GM21737 (cell line): ENCODE data around the gene TSPEAR.

Experiments
- ATAC-seq: cut with Tn5 transposase; IDR thresholded peaks from one replicate; pipeline ENCODE4 v1.9.1; 2021; ENCODE audit warnings: mild to moderate bottlenecking, moderate library complexity; ENCODE audit not compliant: unreplicated experiment

The TSPEAR gene

DNA sequence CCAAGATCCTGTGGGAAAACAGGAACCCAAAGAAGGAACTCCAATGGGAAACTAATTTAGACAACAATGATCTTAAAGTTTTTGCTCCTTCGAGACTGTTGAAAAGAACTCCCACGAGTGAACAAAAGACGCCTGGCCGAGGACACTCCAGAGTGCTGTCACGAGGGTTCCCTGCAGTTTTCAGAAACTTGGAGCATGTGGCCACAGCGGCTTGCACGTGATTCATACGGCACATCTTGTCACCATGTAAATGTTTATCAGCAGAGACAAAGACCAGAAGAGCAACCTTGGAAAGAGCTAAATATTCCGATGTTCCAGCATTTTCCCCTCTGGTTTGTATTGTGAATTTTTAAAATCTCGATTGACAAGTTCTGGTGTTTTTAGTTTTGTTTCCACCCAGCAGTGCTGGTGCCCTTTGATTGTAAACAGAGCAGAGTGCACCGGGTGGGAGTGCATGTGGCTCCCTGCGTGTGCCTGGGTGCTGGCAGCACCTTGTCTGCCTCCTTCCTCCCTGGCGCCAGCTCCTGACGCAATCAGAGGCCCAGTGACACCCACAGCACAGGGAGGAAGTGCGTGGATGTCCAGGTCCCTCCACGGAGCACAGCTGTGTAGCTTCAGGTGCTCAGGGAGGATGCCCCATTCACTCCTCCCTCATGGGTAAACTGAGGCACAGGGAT lies 233.1 kb downstream of the TSPEAR start:
- ATAC-seq, result no peak

DNA sequence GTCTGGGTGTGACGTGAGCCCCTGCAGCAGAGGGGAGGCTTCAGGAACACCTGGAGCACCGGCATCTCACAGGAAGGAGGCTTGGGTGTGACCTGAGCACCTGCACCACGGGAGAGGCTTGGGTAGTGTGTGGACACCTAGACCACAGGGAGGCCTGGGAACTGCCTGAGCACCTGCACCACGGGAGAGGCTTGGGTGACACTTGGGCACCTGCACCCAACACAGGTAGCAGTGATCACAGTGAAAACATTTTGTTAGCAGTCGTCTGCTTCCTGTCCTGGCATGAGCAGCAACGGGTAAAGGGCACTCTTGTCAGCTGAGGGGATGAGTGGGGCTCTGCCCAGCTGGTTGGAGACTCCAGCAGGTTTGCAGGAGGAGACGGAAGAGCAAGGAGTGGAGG lies 233.7 kb downstream of the TSPEAR start:
- ATAC-seq, result no peak

DNA sequence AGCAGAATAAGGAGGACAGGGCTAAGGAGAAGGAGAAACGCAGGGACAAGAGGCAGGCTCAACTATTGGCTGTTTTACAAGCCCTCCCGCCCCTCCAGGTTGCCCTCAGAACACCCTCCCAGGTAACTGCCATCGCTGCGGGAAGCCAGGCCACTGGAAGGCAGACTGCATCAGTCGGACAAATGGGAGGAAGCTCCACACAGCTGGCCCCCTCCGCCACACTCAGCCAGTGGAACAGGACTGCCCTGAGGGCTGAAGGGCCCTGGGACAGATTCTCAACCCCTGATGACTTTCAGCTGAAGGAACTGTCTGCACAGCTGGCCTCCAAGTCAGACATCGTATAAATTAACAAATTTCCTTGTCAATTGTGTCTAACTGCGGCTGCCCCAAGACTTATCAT lies 234.2 kb downstream of the TSPEAR start:
- no peak for ATAC-seq

DNA sequence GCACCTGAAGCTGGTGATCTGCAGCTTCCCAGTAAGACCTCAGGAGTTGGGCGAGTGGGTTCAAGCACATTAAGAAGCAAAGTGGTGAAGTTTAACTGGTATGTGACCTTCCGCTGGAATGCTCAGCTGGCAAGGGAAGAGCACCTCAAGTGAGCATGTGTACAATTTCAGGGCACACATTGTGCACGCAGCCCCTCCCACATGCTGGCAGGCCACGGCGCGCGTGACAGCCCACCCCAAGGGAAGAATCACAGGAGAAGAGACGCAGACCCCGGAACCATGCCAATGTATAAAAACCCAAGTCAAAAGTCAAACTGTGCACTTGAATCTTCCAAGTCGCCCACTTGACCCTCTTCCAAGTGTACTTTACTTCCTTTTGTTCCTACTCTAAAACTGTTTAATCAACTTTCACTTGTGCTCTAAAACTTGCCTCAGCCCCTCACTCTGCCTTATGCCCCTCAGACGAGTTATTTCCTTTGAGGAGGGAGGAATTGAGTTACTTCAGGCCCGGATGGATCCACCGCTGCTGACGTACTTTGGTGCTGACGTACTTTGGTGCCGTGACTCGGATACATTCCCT lies 236.0 kb downstream of the TSPEAR start:
- no peak for ATAC-seq

DNA sequence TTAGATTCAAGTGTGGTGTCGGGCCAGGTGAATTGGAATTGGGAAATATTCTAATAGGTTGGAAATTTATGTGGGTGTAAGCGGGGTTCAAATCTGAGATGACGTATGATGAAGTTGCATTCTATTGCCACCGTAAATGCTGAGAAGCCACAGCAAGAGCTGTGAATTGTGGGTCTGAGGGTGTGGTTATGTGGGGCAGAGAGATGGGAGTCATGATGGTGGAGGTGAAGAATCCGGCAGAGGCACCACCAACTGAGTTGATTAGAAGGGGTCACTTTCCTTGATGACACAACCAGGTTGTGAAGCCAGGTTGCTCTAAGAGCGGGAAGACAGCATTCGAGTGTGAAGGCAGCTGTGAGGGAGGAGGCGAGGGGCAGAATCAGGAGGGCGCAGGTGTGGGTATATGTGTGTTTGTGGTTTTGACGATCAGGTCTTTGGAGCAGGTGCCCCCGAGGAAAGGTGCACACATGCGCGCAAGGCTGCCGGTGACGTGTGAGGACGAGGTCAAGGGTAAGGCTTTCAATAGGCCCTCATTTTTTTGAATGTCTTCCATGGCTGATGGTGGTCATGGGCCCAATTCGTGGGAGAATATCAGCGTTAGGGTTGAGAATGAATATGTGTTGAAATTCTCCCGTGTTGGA lies 237.3 kb downstream of the TSPEAR start:
- no peak for ATAC-seq

DNA sequence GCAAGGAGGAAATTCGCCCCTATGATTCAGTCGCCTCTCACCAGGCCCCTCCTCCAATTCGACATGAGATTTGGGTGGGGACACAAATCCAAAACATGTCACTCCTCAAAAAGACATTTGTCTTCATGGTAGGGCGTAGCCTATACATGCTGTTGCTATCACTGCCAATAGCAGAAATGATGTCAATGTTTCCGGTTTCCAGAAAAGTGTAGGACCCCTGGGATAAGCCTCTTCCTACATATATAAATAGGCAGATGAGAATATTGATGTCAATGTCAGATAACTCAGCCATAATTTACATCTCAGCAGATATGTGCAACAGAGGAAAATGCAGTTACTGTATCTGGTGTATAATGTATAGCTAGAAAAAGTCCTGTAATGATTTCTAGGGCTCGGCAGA lies 239.4 kb downstream of the TSPEAR start:
- ATAC-seq, result no peak

DNA sequence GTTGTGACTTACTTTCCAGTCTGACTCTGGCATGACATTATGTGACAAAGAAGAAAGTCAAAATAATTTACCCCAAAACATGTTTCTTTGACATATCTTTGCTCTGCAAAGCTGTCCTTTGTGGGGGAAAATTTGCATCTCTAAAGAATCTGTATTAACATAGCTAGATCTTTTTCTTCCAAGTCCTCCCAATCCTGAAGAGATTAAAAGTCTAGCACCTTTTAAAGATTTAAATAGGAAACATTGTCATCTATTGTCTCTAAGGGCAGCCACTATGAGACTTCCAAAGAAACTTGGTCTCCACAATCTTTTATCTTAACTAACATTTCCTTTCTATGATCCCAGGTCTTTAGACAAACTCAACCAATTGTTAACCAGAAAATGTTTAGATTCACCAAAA lies 240.0 kb downstream of the TSPEAR start:
- no peak for ATAC-seq

DNA sequence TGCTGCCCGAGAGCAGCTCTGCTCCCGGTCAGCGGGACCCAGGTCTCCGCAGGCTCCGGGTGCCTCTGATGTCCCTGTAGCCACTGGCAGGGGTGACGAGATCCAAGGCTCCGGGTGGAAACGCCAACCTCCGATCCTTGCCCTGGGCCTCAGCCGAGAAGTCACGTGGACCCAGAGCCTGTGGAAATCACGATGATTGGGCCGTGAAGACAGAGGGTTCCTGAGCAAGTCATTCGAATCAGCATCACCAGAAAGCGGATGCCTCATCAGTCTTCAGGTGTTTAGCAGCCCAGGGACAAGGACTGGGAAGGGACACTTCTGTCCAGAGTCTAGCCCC lies 243.5 kb downstream of the TSPEAR start:
- no peak for ATAC-seq

DNA sequence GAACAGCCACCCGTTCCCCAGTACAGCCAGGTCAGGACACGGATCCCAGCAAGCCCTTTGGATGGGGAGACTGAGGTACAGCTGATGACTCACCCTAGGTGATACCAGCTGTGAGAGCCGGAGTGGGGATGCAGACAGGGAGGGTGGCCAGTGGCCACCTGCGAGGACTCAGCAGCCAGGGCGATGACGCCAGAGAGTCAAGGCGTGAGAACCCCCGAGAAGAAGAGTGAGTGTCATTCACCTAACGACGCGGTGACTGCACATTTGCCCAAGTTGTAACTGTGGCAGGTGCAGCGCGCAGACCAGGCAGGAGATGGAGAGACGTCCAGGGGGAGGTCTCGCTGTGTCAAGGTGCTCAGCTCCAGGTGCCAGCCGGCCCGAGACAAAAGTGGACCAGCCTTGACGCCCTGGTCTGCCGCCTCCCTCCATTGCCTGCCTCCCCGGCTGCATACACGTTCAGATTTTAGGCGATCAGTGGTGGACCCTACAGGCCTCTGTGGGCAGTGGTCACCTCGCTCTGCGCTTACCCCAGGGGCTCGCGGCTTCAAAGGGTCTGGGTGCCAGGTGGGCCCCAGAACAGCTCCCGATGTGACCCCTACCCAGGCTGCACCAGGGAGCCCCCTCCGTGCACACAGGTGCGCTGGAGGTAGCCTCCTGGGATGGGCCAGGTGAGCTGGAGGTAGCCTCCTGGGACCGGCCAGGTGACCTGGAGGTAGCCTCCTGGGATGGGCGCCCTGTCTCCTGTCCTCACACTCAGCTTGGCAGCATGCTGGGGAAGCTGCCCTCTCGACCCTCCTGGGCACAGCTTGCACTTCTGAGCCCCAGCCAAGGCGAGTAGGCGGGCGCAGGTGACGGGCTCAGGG lies 244.1 kb downstream of the TSPEAR start:
- no peak for ATAC-seq

DNA sequence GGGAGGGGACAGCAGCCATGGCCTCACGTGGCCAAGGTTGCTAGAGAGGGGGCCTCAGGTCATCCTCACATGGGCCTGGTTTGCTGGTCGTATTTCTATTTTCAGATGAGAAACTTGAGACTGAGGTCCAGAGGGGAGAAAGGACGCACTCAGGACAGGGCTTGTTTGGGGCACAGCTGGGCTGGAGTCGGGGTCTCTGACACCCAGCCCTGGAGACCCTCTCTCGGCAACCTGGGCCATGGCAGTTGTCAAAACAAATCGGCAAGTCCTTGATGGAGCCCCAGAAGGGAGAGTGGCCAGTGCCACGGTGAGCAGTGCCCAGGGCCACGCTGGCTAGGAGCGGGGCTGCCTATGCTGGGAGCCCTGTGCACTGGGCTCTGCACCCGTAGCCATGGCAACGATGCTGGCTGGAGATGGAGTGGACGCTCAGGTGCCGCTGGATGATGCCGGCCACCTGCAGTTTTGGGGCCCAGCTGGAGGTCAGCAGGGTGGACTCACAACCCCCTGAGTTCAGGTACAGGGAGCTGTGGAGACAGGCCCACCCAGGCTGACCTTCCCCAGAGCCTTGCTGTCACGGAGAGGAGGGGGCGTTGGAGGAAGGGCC lies 244.9 kb downstream of the TSPEAR start:
- no peak for ATAC-seq

DNA sequence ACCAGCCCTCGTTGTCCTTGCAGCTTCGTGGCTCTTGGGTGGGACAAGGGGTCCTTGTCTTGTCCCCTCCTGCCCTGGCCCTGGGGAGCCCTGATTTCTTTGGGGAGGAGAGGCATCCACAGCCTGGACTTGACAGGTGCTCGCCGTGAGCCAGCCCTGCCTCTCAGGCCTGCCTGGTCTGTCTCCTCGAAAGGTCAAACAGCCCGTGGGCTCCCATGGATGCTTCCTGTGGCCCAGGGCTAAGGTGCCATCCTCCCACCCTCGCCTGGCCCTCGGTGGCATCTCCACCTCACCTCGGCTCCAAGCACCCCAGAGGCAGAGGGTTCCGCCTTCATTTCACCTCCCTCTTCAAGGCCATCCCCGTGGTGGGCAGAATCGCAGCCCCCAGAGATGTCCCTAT lies 247.0 kb downstream of the TSPEAR start:
- ATAC-seq, result no peak

DNA sequence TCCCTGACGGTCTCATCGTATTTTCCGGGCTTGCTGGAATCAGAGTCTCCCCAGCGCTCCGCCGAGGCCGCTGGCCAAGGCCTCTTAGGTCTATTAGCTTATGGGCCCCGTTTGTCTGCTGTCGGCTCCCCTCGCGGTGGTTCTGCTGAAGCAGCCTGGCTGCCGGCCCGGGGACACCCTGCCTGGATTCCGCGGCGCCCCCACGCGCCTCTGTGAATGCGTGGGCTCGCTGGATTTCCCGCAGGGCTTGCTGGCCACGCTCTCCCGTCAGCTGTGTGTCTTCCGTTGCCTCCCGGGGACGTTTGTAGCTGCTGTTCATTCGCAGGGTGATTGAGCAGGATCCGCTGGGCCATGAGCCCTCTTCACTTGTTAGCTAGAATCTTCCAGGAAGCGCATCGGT lies 247.6 kb downstream of the TSPEAR start:
- no peak for ATAC-seq

DNA sequence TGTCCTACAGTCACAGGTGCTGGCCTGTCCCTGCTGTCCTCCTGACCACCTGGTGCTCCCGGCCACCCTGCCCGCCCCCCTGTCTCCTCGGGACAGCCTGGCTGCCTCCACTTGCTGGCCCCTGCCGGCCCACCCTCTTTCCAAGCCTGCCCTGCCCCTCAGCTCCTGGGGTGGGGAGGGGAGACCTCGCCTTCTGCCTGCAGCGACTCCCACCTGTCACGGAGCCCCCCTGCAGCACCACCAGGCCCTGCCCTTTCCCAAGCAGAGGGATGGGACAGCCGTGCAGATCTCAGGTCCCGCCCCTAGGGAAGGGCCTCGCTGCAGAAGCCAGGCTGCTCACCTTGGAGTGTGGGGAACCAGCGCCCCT lies 248.6 kb downstream of the TSPEAR start:
- no peak for ATAC-seq

DNA sequence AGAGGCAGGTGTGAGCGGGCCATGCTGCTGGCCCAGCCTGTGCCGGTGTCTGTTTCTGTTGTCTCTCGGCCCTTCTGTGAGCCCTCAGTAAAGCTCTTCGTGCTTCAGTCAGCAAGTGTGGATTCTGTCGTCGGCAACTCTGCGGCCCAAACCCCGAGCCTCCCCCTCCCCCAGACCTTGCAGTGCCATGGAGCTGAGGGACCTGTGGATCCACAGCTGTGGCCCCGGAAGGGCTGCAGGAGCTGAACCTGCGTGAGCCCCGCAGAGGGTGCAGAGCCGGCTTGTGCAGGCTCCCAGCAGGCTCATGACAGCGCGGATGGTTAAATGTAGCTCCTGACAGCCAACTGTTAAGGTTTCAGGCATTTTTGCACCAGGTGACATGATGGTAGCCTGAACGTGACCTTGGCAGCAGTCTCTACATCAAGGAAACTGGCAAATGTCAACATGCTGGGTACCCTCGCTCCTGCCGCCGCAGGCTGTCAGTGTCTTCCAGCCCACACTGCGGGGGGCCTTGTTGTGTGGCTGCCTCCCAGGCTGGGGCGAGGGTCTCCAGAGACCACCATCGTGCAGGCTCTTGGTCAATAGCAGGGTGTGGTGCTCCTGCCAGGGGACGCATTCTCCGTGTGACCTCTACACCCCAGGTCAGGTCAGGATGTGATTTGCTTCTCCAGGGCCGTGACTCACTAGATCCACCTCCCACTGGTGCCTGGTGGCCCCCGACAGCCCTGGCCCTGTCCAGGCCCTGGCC lies 249.1 kb downstream of the TSPEAR start:
- no peak for ATAC-seq

DNA sequence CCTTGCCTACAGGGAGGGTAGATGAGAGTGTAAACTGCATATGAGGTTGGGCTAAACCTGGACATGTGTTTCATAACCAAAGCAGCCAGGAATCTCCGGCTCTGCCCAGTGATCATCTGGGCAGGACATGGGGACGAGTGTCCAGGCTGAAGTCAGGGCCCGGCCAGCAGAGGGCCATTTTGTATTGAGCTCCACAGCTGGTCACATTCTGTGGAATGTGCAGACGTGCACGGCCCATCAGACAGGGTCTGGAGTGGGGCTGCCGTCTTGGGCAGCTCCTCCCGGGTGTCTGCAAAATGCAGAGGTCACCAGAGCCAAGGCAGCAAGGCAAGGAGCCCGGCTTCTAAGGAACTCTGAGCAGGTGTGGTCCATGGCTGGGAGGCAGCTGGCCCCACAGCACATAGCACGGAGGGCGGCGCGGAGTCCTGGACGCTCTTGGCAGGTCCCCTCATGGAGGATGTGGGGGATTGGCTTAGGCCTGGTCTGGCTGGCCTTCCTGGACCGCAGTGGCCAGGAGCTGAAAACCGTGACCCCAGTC lies 249.8 kb downstream of the TSPEAR start:
- ATAC-seq, result no peak

DNA sequence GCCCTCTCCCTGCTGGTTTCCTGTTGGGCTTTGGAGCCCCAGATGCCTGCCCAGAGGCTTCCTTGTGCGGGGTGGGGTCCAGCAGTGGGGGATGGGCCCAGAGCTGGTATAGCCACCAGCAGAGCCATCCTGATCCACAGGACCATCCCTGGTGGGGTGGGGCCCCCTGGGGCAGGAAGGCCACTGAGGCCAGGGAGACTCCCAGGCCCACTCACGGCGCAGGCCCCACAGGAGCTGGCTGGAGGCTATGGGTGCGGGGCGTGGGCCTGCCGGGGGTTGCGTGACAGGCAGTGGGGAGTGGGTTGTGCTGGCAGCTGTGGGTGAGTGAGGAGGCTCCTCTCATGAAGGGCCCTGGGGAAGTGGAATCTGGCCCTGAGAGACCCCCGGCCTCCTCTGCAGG lies 250.4 kb downstream of the TSPEAR start:
- no peak for ATAC-seq

DNA sequence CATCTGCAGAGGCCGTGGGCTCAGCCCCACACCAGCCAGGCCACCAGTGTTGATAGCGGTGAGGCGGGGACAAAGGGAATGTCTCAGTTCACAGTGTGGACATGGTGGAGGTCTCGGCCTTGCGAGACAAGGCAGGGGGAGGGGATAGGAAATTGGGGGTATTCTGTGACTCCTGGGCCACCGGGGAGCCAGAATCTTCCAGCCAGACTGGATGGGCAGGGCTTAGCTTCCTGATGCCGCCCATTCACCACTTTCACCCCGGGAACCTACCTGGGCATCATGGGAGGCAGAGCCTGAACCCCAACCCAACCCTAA lies 251.0 kb downstream of the TSPEAR start:
- ATAC-seq, result no peak

DNA sequence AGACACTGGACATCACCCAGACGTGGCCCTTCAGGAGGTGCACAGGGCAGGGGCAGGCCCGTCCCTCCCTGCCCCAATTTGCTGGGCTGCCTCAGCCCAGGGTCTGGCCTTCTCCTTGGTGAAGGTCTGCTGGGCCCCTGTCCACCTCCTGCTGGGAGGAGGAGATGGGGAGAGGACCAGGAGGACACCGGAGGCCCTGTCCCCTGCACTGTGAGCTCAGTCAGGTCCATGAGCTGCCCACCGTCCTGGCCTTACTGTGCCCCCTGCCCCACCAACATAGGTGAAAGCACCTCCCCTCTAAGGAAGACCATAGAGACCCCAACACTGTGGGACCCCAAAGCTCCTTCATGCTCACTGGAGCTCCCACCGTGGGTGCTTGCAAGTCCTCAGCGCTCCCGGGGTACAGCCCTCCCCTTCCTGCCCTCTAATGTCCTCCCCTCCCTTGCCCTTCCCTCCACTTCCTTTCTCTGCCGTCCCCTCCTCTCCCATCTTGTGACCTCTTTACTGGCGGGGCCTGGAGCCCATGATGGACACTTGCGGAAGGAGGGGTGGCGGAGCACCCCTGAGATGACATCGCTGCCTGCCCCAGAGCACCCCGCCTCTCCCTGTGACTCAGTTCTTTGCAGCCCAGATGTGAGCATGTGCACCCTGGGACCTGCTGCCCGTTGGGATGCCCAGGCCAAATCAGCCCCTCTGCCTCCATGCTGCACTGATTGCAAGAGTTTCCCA lies 251.5 kb downstream of the TSPEAR start:
- ATAC-seq, result no peak

DNA sequence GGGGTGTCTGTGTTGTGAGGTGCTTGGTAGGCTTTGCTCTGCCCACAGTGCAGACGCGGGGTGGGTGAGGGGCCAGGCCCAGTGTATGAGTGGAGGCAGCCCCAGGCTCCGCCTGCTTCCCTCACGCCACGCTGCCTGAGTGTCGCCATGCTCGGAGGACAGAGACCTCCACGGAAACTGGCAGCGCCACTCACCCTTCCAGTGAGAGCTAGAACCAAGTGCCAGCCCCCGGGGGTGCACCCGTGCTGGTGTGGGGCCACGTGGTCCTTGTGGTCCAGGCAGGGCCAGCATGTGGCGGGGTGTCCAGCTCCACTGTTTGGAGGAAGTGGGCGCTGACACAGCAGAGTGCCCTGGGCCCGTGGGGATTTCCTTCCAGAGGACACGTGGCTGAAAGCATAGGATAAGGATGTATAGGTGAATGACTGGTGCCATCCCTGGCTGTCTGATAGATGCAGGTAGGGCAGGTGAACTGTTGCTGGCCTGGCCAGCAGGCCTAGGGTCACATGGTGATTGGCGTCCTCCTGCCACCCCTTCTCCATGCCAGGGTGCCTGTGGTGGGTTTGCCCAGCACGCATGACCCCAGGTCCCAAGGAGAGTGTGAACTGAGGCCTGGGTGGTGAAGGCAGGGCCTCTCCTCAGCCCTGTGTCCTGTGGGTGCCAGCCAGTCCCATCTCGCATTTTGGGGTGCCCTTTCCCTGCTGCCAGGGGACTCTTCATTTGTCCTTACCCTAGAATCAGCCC lies 252.2 kb downstream of the TSPEAR start:
- ATAC-seq, result no peak
